Hindlimb muscle (tissue), 1 donor: Measurements from ENCODE around the gene AFAP1L1. TPM values are rescaled to one million over a fixed set of nuclear protein-coding genes. Genes with fewer than 3 reads are reported as not detected.

Experiments used
- polyA plus RNA-seq: library from polyadenylated mRNA; unstranded; fragments of 120-200 nt; gene quantifications from one replicate; pipeline ENCODE4 v1.2.1, GENCODE V29; 2013; ENCODE audit not compliant: insufficient read length

Gene AFAP1L1
- polyA plus RNA-seq, 1 donor, result 129 TPM

Other genes starting within 250 kb of the AFAP1L1 start
- gene SH3TC2, start 208.8 kb upstream of the AFAP1L1 start, polyA plus RNA-seq, result 1.8 TPM
- gene ABLIM3, start 130.4 kb upstream of the AFAP1L1 start, polyA plus RNA-seq, result 91.2 TPM
- 16.0 TPM for gene GRPEL2, start 73.6 kb downstream of the AFAP1L1 start, polyA plus RNA-seq
- 8.2 TPM for gene PCYOX1L, start 86.2 kb downstream of the AFAP1L1 start, polyA plus RNA-seq
- 297 TPM for gene IL17B, start 107.4 kb downstream of the AFAP1L1 start, polyA plus RNA-seq